ENCODE data around the gene RC3H1.

RC3H1 gene

GRCh38 chr1:173915596-173915995 is 106.6 kb downstream of the RC3H1 start:
- TF ChIP-seq TAF1 (IDR thresholded peaks at IDR 0.05; ENCODE audit: borderline replicate concordance, insufficient read depth, low read length) (no peak), REST (IDR thresholded peaks at IDR 0.05; ENCODE audit: insufficient read depth in 1 of 2, low read depth in 2 of 2, low read length in 2 of 2) (peak; percentile 50 to 85; a peak in 3 of 4 replicates)

GRCh38 chr1:173914366-173914871 is 107.7 kb downstream of the RC3H1 start:
- TF ChIP-seq SIN3A (IDR thresholded peaks at IDR 0.05; ENCODE audit: borderline replicate concordance, insufficient read depth, low read length) (no peak), REST (IDR thresholded peaks at IDR 0.05; ENCODE audit: insufficient read depth in 1 of 2, low read depth in 2 of 2, low read length in 2 of 2) (0 out of 4 replicates have a peak, but pooled peaks of 1 of the 2 experiments have one; percentile 13)

- no peak for TF ChIP-seq SIN3A (IDR thresholded peaks at IDR 0.05; ENCODE audit: borderline replicate concordance, insufficient read depth, low read length)
Observed at GRCh38 chr1:173913111-173913510, 109.0 kb downstream of the RC3H1 start.

- TF ChIP-seq REST (IDR thresholded peaks at IDR 0.05; ENCODE audit: insufficient read depth in 1 of 2, low read depth in 2 of 2, low read length in 2 of 2): no peak
- no peak for TF ChIP-seq SIN3A (IDR thresholded peaks at IDR 0.05; ENCODE audit: borderline replicate concordance, insufficient read depth, low read length)
- TF ChIP-seq POLR2AphosphoS5 (IDR thresholded peaks at IDR 0.05; ENCODE audit: low read depth, low read length): no peak
- no peak for TF ChIP-seq FOXP2 (optimal IDR thresholded peaks at IDR 0.05; ENCODE audit: borderline replicate concordance, extremely low read depth, extremely low read length, insufficient read depth)
- TF ChIP-seq TAF1 (IDR thresholded peaks at IDR 0.05; ENCODE audit: borderline replicate concordance, insufficient read depth, low read length): no peak
Observed at GRCh38 chr1:173903827-173904531, 118.2 kb downstream of the RC3H1 start.

GRCh38 chr1:173900992-173901391 is 121.2 kb downstream of the RC3H1 start:
- TF ChIP-seq TAF1 (IDR thresholded peaks at IDR 0.05; ENCODE audit: borderline replicate concordance, insufficient read depth, low read length): no peak
- TF ChIP-seq REST (IDR thresholded peaks at IDR 0.05; ENCODE audit: insufficient read depth in 1 of 2, low read depth in 2 of 2, low read length in 2 of 2): no peak
- no peak for TF ChIP-seq POLR2AphosphoS5 (IDR thresholded peaks at IDR 0.05; ENCODE audit: low read depth, low read length)
- TF ChIP-seq SIN3A (IDR thresholded peaks at IDR 0.05; ENCODE audit: borderline replicate concordance, insufficient read depth, low read length): no peak
- TF ChIP-seq FOXP2 (optimal IDR thresholded peaks at IDR 0.05; ENCODE audit: borderline replicate concordance, extremely low read depth, extremely low read length, insufficient read depth): no peak

All from PFSK-1 (cell line).